GM20431 (cell line): ENCODE data around the gene RHEBL1.
"Not testable (repeated sequence)": the region's sequence is repeated elsewhere in the genome, so short reads cannot be mapped to it uniquely, and the experiment has no call there.

Source experiments
- in situ Hi-C: fragments of 300-500 bp; cut with MseI, MboI; formaldehyde crosslinking; loops from one replicate; pipeline ENCODE4 v1.15.0; 2020; ENCODE audit warnings: low sequenced_read_pairs; ENCODE audit not compliant: unreplicated experiment

Gene RHEBL1

DNA sequence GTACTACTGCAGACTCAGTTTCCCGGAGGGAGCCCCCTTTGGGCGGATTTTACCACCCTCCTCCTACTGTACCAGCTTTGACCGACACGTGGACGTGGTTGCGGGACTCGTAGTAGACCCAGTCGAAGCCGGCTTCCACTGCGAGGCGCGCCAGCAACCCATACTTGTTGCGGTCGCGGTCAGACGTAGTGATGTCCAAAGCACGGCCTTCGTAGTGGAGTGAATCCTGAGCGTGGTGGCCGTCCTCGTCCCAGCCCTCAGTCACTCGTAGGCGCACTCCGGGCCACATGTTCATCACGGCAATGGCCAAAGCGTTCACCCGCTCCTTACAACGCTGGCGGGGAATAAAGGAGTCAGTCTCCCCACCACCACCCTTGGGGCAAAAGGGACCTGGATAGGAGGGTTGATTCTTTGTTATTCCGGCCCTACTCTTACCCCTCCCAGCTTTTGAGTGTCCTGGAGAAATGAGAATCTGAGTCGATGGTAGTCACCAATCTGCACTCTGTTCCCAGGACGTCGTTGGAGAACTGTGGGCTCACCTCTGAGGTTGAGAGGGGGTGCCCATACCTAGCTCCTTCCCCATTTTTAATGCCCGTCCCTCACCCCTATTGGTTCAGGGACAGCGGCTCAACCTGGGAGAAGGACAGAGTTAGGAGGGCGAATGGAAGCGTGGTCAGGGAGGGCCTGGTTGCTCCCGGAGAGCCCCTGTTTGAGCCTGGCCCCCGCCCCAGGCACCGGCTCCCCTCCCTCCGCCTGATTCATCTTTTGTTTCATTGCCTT, 21.5 kb upstream of the RHEBL1 start:
- in situ Hi-C loops: no loop called here

DNA sequence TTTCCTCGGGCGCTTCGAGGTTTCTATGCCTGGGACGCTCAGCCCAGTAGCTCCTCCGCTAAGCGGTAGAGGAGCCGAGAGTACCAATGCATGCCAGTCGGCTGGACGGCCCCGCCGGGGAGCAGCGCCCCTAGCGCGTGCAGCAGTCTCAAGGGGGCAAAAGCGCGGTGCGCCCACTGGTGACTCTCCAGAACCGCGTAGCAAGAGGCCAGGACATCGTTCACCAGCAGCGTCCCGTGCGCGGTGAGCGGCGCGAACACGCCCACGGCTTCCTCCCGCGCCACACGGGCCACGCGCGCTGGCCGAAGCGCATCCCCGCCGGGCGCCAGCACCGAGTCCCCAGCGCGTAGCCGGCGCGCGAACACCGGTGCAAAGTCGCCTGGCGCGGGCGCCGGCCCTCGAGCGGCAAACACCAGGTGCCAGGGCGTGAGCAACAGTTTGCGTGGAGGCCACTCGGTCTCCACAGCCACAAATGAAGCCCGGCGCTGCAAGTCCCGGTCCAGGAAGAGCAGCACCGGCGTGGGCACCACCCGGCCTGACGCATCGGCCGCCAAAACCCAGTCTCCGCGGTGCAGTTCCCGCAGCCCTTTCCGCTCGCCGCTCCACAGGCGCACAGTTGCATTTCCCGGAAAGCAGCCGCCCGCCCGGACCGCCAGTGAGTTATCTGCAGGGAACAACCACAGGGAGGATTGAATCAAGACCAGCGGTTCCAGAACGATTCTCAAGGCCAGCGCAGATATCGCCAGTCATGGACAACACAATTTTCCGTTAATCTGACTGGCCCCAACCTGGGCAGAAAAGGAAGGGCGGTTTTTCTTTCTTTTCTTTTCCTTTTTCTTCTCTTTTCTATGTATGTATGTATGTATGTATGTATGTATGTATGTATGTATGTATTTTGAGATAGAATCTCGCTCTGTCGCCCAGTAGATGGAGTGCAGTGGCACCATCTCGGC, 20.3 kb upstream of the RHEBL1 start:
- in situ Hi-C loops: no loop called here

DNA sequence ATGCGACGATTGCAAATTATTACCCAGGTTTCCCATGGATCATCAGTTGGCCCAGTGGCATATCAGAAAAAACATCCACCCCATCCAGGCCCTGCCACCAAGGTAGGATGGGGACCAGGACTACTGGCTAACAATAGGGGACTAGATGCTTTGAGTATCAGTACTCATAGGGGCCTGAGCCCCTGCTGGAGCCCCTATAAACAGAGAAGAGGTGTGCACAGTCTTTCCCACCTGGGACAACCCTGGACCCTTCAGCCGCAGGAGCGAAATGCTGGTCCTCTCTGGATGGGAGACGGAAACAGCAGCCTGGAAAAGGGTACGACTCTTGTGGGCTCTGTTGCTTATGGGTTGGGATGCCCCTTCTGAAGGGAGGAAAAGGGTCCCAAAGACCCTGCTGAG, 19.2 kb upstream of the RHEBL1 start:
- in situ Hi-C loops: no loop called here

DNA sequence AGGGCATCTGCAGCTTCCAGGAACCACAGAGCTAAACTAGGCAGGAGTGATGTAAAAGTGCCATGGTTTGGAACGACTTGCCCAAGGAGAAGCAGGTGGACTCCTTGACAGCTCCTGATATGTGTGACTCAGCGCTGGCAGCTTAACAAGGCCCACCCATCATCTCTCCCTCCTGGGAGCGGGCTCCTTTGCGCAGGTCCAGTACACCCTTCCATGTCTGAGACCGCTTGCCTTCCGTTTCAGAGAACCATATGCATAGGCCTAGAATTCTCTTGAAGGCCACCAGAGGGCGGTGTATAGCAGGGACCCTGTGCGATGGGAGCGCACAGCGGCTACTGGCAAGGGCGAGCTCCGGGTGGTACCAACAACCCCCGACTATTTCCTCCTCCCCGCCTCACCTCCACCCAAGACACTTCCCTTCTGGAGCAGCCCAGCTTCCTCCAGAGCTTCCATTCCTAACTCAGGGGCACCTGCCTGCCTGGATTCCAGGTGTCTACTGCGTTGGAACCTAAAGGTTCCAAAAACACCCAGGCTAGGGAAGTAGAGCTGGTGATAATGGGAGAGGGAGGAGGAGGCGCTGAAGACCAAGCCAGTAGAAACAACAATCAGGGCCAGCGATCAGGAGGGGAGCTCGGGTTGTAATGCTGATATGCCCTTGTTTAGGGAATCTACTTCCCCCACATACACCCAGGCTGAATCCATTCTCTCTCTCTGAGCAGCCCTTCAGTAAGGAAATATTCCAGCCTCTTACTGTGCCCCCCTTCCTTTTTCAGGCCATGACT, 18.6 kb upstream of the RHEBL1 start:
- in situ Hi-C loops: no loop called here

DNA sequence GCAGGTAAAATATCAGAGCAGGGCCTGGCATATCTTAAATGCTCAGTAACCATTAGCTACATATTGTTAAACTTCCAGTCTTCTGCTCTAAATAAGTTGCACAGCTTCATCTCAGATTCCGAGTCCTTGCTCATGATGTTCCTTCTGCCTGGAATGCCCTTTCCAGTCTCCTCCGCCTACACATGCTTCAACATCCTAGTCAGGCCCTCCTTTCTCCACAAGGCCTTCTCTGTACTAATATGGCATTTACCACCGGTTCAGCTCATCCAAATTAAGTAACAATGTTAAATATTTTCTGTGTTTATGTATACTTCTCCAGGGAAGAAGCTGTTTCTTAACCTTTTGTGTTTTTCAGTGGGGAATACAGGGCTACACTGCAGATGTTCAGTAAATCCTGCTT, 16.3 kb upstream of the RHEBL1 start:
- in situ Hi-C loops: no loop called here

DNA sequence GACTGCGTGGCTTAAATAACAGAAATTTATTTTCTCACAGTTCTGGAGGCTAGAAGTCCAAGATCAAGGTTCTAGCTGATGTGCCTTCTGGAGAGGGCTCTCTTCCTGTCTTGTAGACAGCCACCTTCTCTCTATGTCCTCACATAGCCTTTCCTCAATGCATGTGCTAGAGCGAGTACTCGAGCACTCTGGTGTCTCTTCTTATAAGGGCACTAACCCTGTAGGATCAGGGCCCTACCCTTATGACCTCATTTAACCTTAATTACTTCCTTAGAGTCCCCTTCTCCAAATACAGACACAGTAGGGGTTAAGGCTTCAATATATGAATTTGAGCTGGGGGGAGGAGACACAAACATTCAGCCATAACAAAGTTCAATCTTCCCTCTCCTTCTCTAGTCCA, 14.7 kb upstream of the RHEBL1 start:
- in situ Hi-C loops: no loop called here

DNA sequence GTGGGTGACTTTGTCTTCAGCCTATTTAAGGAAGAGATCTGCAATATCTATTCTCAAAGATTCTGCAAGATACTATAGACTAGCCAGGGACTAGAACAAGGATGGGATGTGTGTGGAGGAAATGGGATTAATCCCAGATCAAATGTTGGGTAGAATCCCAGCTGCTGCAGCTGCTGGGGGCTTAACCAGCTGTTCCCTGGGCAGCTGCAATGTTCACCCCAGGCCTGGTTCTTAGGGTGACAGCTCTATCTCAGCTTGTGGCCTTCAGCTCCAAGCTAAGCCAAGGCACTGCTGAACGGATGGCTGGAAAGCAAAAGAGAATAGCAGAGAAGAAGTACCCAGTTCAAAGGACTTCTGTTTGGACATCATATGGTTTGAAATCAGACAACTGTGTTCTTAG, 10.0 kb upstream of the RHEBL1 start:
- in situ Hi-C loops: no loop called here

DNA sequence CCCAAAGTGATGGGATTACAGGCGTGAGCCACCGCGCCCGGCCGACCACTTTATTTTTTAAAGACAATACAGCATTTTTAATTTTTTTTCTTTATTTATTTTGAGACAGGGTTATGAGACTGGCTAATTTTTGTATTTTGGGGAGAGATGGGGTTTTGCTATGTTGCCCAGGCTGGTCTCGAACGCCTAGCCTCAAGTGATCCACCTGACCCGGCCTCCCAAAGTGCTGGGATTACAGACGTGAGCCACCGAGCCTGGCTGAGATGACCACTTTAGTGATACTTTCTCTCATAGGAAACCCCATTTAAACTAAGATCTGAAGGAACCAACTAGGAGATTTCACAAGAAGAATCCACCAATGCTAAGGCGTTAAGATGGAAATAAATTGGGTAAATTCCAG, 1.2 kb upstream of the RHEBL1 start:
- in situ Hi-C loops: no loop called here

DNA sequence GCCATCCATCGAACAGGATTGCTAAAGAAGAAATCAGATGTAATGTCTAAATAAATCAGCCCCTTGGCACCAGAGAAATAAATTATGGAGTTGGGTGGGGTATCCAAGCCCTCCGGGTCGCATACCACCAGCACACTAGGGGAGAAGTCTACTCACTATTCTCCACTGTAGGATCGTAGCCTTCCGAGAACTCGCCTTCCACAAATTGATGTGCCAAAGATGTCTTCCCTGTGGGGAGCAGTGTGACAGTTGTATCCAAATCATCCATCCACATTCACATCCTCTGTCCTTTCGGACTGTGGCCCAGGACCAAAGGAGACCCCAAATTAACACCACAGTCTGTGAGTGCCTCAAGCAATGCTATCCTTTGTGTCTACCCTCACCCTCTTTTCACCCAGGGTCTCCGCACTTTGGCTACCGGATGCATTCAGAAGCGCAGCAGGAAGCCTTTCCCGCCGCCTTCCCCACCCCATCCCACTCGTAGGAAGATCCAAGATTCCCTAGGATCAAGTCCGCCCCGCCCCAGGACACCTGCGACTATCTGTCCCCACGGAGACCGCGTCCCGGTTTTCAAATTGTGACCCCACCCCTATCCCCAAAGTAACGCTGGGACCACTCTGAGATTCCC, 786 bp downstream of the RHEBL1 start:
- in situ Hi-C loops: no loop called here

DNA sequence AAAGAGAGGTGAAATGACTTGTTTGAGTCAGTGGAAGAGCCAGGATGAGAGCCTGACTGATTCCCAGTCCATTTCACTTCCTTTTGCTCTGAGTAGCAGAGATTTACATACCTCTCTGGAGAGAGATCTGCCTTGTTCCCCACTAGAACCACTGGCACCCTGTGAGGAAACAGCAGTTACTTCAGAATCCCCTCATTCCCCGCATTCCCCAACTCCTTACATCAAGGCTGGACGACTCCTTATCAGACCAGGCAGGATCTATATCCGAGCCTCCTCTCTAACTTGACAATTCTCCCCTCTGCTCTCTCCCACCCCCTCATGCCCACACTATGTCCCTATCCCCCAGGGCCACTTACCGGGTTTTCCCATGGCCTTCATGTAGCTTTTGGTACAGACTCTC, 3.7 kb downstream of the RHEBL1 start:
- in situ Hi-C loops: no loop called here

DNA sequence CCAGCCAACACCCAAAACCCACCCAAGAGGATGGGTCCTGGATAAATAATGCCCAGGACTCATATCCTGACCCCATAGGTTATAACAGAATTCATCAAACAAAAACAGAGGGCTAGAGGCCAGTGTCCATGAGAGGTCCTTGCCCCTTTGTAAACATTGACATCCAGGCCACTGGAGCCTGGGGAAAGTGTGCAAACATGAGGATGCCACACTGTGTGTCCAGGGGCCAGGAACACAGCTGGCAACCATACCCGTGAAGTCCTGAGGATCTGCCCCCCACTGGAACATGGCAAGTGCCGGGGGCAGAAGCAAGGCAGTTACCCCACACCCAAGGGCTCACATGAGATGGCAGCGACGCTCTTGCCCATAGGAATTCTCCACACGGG, 5.0 kb downstream of the RHEBL1 start:
- in situ Hi-C loops: no loop called here

DNA sequence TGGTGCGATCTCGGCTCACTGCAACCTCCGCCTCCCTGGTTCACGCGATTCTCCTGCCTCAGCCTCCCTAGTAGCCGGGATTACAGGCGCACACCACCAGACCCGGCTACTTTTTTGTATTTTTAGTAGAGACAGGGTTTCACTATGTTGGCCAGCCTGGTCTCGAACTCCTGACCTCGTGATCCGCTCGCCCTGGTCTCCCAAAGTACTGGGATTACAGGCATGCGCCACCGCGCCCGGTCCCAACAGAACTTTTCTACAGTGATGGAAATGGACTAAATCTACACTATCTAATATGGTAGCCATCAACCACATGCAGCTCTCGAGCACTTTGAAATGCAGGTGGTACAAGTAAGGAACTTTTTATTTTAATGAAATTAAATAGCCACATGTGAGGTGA, 7.9 kb downstream of the RHEBL1 start:
- in situ Hi-C loops: not testable (repeated sequence)

DNA sequence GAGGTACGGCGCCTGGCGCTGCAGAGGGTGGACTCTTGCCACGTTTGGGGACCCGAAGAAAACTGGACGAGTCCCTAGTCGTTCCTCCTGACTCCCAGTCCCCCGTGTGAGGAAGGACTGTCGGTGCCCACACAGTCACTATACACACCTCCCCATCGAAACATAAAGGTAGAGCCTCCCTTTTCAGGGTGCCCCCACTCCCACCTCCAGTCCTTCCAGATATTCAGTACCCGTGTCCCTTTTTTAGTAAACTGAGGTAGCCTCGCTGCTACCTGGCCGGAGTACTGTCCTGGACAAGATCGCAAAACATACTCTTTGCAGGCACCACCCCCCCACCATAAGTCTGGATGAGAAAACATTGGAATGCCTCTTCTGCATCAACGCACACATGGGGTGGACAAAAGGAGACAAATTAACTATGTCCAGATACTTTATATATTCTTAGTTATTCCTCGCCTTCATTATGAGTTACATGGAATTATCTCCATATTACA, 8.6 kb downstream of the RHEBL1 start:
- in situ Hi-C loops: no loop called here

DNA sequence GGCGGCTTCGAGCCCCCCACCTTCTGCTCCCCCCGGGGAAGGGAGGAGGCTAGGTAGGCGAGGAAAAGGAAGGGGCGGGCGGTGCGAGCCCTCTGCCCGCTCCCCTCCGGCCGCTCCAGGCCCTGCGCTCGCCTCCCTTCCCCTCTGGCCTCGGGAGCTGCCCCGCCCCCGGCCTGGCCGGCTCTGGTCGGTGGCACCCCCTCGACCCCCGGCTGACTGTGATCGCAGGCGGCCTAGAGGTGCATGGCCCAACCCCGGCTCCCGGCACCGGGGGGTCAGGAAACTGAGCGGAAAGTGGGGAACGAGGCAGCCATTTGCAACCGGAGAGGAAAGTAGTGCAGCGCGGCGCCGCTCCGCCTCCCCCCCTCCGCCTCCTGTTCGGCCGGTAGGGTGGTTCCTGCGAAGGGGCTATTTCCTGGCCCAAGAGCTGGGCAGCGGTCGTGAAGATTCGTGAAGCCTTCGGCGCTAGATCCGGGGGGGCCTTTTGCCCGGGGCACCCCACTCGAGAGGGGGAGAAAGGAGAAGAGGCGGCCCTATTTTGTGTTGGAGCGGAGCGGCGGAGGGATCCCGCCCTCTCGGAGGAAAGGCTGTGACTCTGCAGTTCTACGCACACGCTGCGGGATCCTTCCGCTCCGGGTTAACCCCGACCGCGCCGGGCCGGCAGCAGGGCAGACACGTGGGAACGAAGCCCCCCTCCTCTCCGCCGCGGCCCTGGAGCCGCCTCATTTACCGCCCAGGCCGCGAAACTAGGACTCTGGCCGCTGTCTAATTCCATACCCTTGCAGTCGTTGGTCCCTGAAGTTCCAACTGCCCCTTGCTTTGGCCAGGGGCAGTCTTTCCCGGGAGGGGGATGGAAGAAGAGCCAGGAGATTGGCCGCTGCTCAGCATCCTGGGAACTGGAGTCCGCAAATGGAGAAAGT, 9.3 kb downstream of the RHEBL1 start, which contains the start of gene KMT2D:
Gene KMT2D, minus strand, starts transcription at position 558 of the 920 bp plus-strand sequence. CDS start 5,470 bp downstream, outside the sequence.
- in situ Hi-C loops: no loop called here

DNA sequence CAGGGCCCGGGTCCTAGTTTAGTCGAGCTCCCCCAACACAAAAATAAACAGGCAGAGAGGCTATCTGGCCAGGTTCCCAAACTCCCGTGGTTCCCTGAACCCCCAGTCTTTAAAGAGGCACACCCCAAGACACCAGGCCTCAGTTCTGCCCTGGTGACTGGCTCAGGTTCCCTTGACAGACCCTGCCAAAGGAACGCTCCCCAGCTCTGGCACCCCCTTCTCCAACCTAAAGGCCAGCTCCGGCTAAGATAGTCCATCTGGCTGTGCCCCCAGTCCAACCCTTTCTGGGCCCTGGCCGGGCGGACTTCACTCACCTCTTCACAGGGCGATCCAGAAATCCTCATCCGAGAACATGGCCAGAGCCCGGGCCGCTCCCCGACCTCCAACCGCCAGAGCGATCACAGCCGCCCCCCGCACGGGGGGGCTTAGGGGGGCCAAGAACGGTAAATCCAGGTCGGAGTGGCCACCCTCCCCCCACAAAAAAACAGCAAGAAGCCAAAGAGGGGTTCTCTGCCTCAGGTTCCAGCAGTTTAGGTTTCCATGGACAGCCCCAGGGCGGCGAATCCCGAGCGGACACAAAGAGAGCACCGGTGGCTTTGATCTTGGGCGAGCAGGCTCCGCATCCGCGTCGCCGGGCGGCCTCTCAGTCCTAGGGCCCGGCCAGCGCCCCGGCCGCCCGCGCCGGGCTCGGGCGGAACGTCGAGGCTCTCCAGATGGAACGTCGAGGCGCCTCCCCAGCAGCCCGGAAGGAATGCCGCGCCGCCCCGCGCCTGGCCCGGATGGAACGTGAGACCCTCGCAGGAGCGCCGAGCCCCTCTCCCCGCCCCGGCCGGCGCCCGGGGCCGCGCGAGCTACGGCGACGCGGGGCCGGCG, 10.2 kb downstream of the RHEBL1 start:
- in situ Hi-C loops: no loop called here

DNA sequence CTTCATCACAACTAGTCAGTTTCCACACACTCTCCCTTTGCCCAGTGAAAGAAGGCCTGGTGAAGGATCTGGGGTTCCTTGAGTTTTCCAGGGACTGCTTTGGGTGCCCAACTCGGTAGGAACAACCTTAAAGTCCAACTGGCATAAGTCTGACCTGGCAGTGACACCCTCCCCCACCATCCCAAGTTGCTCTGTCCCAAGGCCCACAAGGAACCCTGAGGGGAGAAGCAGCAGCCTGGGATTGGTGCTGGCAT, 10.8 kb downstream of the RHEBL1 start:
- in situ Hi-C loops: no loop called here

DNA sequence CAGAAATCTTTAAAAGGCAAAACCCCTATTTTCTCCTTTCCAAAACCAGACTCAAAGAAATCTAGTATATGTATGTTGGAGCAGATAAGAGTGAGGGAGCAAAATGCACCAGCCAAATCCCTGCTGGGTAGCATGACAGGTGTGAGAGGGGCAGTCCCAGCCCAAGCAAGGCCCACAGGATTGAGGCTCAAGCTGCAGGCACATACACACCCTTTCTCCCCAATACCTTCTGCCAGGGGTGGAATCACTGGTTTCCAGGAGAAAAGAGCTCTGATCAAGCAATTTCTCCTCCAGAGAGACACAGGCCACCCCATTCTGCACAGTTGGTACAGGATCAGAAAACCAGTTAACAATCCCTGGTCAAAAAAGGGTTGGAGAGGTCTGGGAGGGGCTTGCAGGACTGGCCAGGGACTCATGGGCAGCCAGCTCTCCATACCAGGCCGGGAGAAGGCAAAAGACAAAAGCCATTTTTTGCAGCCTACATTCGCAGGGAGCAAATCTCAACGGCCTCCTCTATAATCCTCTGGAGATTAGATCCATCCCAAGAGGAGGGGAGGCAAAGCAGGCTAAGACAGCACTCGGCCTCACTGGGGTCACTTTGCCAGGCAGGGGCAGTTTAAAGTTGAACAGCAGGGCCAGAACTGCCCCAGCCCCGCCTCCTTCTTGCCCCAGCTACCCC, 11.3 kb downstream of the RHEBL1 start:
- in situ Hi-C loops: no loop called here

DNA sequence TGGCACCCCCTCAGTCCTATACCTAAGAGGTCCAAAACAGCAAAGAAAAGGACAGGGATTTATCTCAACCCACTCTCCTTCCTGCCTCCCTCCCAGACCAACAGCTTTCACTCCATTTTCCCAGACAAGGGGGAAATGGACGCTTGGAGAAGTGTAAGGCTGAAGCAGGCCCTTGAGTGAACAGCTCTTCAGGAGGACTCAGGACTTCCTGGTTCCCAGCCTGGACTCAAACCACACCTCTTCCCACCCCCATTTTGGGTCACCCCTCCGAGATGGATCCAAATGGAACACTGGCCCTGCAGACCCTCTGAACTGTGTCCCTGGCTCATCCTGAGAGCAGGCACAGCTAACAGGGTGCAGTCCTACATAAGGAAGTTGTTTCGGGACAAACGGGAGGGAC, 11.9 kb downstream of the RHEBL1 start:
- in situ Hi-C loops: no loop called here
